B cell (primary cell): ENCODE measurements around the gene DPEP2. TPM values are rescaled to one million over a fixed set of nuclear protein-coding genes. Genes with fewer than 3 reads are reported as not detected.

Source experiments
- ATAC-seq: fragments of 200-7000 bp; cut with Tn5 transposase; one replicate; pipeline ENCODE4 v1.10.0; 2021; ENCODE audit warnings: low read depth, mild to moderate bottlenecking, moderate number of reproducible peaks, moderate library complexity
- CTCF ChIA-PET: fragments of 350-600 bp; sonication (Branson Sonifier 250); formaldehyde crosslinking; loops from one replicate; lab custom pipeline; 2021; ENCODE audit warnings: antibody characterized with exemption, inconsistent platforms; lab: Charles Lee
- POLR2A ChIA-PET: fragments of 350-600 bp; sonication (Branson Sonifier 250); formaldehyde crosslinking; loops from one replicate; lab custom pipeline; 2021; ENCODE audit warnings: antibody characterized with exemption; lab: Charles Lee
- DNase-seq: peaks from one replicate; pipeline ENCODE4 v3.0.0; 2013
- H2AFZ ChIP-seq: 2 replicates; pipeline ENCODE4 v1.6.1; 2012; ENCODE audit warnings: mild to moderate bottlenecking, low read depth, low read length; ENCODE audit not compliant: insufficient read depth, poor library complexity, severe bottlenecking
- H3K27ac ChIP-seq, 2 donors: 1 replicate in 1 of 2; 2 replicates in 1 of 2; pipeline ENCODE4 v1.5.1; 2012 to 2013; ENCODE audit warnings: low read length in 2 of 2, mild to moderate bottlenecking in 2 of 2, moderate library complexity in 1 of 2
- H3K27me3 ChIP-seq, 4 experiments: fragments of 200-600 bp in 1 of 4; sonication (generic) in 1 of 4; replicated peaks in 1 of 4; 1 replicate in 2 of 4; 2 replicates in 2 of 4; pipeline versions ENCODE4 v1.6.1 to v1.7.0; 2013 to 2016; ENCODE audit warnings: low read length in 3 of 4, mild to moderate bottlenecking in 2 of 4, mixed read lengths in 1 of 4, moderate library complexity in 1 of 4; ENCODE audit not compliant: insufficient read depth in 4 of 4, control insufficient read depth in 3 of 4; ENCODE audit errors: control extremely low read depth in 1 of 4
- H3K36me3 ChIP-seq, 2 experiments: replicated peaks in 1 of 2; 1 replicate in 1 of 2; 2 replicates in 1 of 2; pipeline versions ENCODE4 v1.6.1 to v1.7.1; 2013; ENCODE audit warnings: low read length in 1 of 2; ENCODE audit not compliant: insufficient read depth in 2 of 2, control insufficient read depth in 1 of 2; ENCODE audit errors: control extremely low read depth in 1 of 2, extremely low read depth in 1 of 2
- H3K4me1 ChIP-seq, 2 donors: fragments of 200-600 bp in 1 of 2; sonication (generic) in 1 of 2; 1 replicate in 1 of 2; 2 replicates in 1 of 2; pipeline versions ENCODE4 v1.5.1 to v1.6.1; 2013 to 2017; ENCODE audit warnings: low read length in 2 of 2; ENCODE audit not compliant: control insufficient read depth in 2 of 2, insufficient read depth in 2 of 2
- H3K4me2 ChIP-seq: replicated peaks from 2 replicates; pipeline ENCODE3; 2012; ENCODE audit warnings: mild to moderate bottlenecking, low read depth, low read length; ENCODE audit not compliant: poor library complexity, severe bottlenecking
- H3K4me3 ChIP-seq, 5 experiments: fragments of 200-600 bp in 1 of 5; sonication (generic) in 1 of 5; 1 replicate in 3 of 5; 2 replicates in 2 of 5; pipeline versions ENCODE4 v1.5.1 to v1.7.0; 2011 to 2016; ENCODE audit warnings: low read length in 4 of 5, mild to moderate bottlenecking in 4 of 5, low read depth in 2 of 5, control low read depth in 1 of 5, moderate library complexity in 1 of 5; ENCODE audit not compliant: insufficient read depth in 1 of 5; ENCODE audit errors: control extremely low read depth in 1 of 5, extremely low read depth in 1 of 5
- H3K79me2 ChIP-seq: fragments of 200-600 bp; sonication (generic); one replicate; pipeline ENCODE4 v1.6.0; 2016; ENCODE audit warnings: low read length; ENCODE audit not compliant: control insufficient read depth, insufficient read depth
- H3K9ac ChIP-seq: fragments of 200-600 bp; sonication (generic); 2 replicates; pipeline ENCODE4 v1.6.1; 2017; ENCODE audit warnings: mild to moderate bottlenecking, low read length, moderate library complexity
- H3K9me3 ChIP-seq, 3 donors: one replicate each; pipeline versions ENCODE4 v1.6.1 to v1.7.1; 2013; ENCODE audit warnings: low read length in 2 of 3; ENCODE audit not compliant: control insufficient read depth in 2 of 3, insufficient read depth in 1 of 3; ENCODE audit errors: control extremely low read depth in 1 of 3
- H4K20me1 ChIP-seq: 2 replicates; pipeline ENCODE4 v1.6.0; 2012; ENCODE audit warnings: mild to moderate bottlenecking, low read length; ENCODE audit not compliant: insufficient read depth, control insufficient read depth, poor library complexity, severe bottlenecking
- H3K27ac Mint-ChIP-seq: one replicate; pipeline ENCODE4 v1.8.0; 2021; ENCODE audit warnings: mixed read lengths
- H3K27me3 Mint-ChIP-seq: one replicate; pipeline ENCODE4 v1.8.0; 2021; ENCODE audit warnings: mixed read lengths
- H3K4me1 Mint-ChIP-seq: one replicate; pipeline ENCODE4 v1.8.0; 2021; ENCODE audit warnings: mixed read lengths
- H3K4me3 Mint-ChIP-seq: one replicate; pipeline ENCODE4 v1.8.0; 2021; ENCODE audit warnings: mixed read lengths
- H3K9me3 Mint-ChIP-seq: one replicate; pipeline ENCODE4 v1.8.0; 2022; ENCODE audit warnings: mixed read lengths; ENCODE audit not compliant: insufficient read depth
- CTCF ChIP-seq: fragments of 200-600 bp; IDR thresholded peaks from one replicate; pipeline ENCODE4 v1.8.0; 2022; ENCODE audit warnings: antibody characterized with exemption, mild to moderate bottlenecking
- EZH2 ChIP-seq: IDR thresholded peaks from 2 replicates; pipeline ENCODE4 v1.6.1; 2012; ENCODE audit warnings: borderline replicate concordance, low read depth, mild to moderate bottlenecking, moderate library complexity, low read length; ENCODE audit not compliant: insufficient read depth, poor library complexity, severe bottlenecking
- WGBS: methylation state at CpG from one replicate; pipeline ENCODE4 v1.1.5; 2013; ENCODE audit warnings: missing lambda C conversion rate; ENCODE audit not compliant: insufficient coverage; 5-methylcytosine and 5-hydroxymethylcytosine counted together
- intact Hi-C: fragments of 100-400 bp; cut with micrococcal nuclease; formaldehyde crosslinking; loops from one replicate; pipeline ENCODE4 v1.10.0; 2022
- polyA plus RNA-seq: library from polyadenylated mRNA; depleted of rRNA; stranded (reverse); fragments of >200 nt; gene quantifications from 2 replicates; pipeline ENCODE4 v1.2.3, GENCODE V29; 2012
- total RNA-seq, 2 donors: library from RNA; stranded (reverse); fragments of 120-200 nt in 1 of 2; gene quantifications; 1 replicate in 1 of 2; 2 replicates in 1 of 2; pipeline versions ENCODE4 v1.2.3 to v1.2.4, GENCODE V29; 2013 to 2022

DPEP2 gene
- total and polyA plus RNA-seq, 2 donors (not counting 1 experiment from before 2014, with no cell fraction given): 123 to 150 TPM

- 98% methylated on average over 14 of the region's 15 CpGs for WGBS
- POLR2A ChIA-PET: no interaction called here
- H3K9me3 Mint-ChIP-seq: no peaks in the 10 kb centered on the region
These were observed 51.3 kb downstream of the DPEP2 start for GRCh38 chr16:67948015-67948414.

More at GRCh38 chr16:67948015-67948414, 51.3 kb downstream of the DPEP2 start:
- Histone ChIP-seq H3K9ac (no peak overlapping the region), H2AFZ (no peak overlapping the region), H3K4me3 (no peak overlapping the region), H3K27me3 (no peaks in the 10 kb centered on the region), H3K27ac (no peak overlapping the region), H3K79me2 (peaks cover 19% of the 10 kb centered on the region), H3K36me3 (peaks cover 0 to 15% of the 10 kb centered on the region in 2 experiments), H3K4me1 (no peaks in the 10 kb centered on the region), H3K4me2 (no peak overlapping the region), H4K20me1 (no peaks in the 10 kb centered on the region), H3K9me3 (no peaks in the 10 kb centered on the region)
- H3K4me1 Mint-ChIP-seq: no peaks in the 10 kb centered on the region
- DNase-seq (no peak), ATAC-seq (no peak)
- no peak overlapping the region for H3K27ac Mint-ChIP-seq
- CTCF ChIA-PET: no interaction called here
- no peaks in the 10 kb centered on the region for H3K27me3 Mint-ChIP-seq
- H3K4me3 Mint-ChIP-seq: no peak overlapping the region
- TF ChIP-seq CTCF: no peak
- no peak for TF ChIP-seq EZH2
- intact Hi-C loops: no loop called here
